H1 (cell line): Measurements from ENCODE around the gene SLC39A2. TPM values are rescaled to one million over a fixed set of nuclear protein-coding genes. Genes with fewer than 3 reads are reported as not detected.

ENCODE experiments used
- CTCF ChIA-PET: fragments of 300-600 bp; sonication (Branson Sonifier 250); formaldehyde crosslinking; loops from one replicate; lab custom pipeline; 2021; ENCODE audit not compliant: partially characterized antibody; lab: Charles Lee
- POLR2A ChIA-PET: fragments of 300-600 bp; sonication (Branson Sonifier 250); formaldehyde crosslinking; loops from one replicate; lab custom pipeline; 2021; ENCODE audit warnings: inconsistent platforms; ENCODE audit not compliant: partially characterized antibody; lab: Charles Lee
- DNase-seq, 2 experiments: peaks; one replicate each; pipeline versions ENCODE4 v3.0.0 to v3.0.0-alpha.2; 2010 to 2022; ENCODE audit warnings: low spot score in 2 of 2, low read depth in 1 of 2, mixed read lengths in 1 of 2
- FAIRE-seq: peaks from 2 replicates; lab custom pipeline; 2011; peaks lifted over from hg19 to GRCh38; lab: Jason Lieb, UNC
- H2AFZ ChIP-seq: 2 replicates; pipeline ENCODE4 v1.8.1; 2012; ENCODE audit warnings: low read length, inconsistent platforms
- H2AK5ac ChIP-seq: 2 replicates; pipeline ENCODE4 v1.6.1; 2013; ENCODE audit warnings: low read depth, low read length
- H2BK120ac ChIP-seq: replicated peaks from 2 replicates; pipeline ENCODE3; 2013; ENCODE audit warnings: low read depth, low read length, inconsistent platforms
- H2BK12ac ChIP-seq: 2 replicates; pipeline ENCODE4 v1.6.1; 2013; ENCODE audit warnings: low read depth, low read length
- H2BK15ac ChIP-seq: 2 replicates; pipeline ENCODE4 v1.6.1; 2013; ENCODE audit warnings: low read length
- H2BK20ac ChIP-seq: 2 replicates; pipeline ENCODE4 v1.6.1; 2013; ENCODE audit warnings: low read length
- H2BK5ac ChIP-seq: 2 replicates; pipeline ENCODE4 v1.6.1; 2013; ENCODE audit warnings: low read depth, low read length
- H3K14ac ChIP-seq: 2 replicates; pipeline ENCODE4 v1.6.1; 2013; ENCODE audit warnings: inconsistent platforms; ENCODE audit not compliant: insufficient read length
- H3K18ac ChIP-seq: 2 replicates; pipeline ENCODE4 v1.6.1; 2013; ENCODE audit warnings: low read length; ENCODE audit errors: extremely low read depth
- H3K23ac ChIP-seq: 2 replicates; pipeline ENCODE4 v1.6.1; 2013; ENCODE audit warnings: inconsistent platforms; ENCODE audit not compliant: insufficient read length
- H3K23me2 ChIP-seq: 2 replicates; pipeline ENCODE4 v1.6.1; 2013; ENCODE audit warnings: low read depth, low read length
- H3K27ac ChIP-seq: 2 replicates; pipeline ENCODE4 v1.6.1; 2011; ENCODE audit warnings: low read depth, low read length, inconsistent platforms
- H3K27me3 ChIP-seq, 4 experiments: replicated peaks in 1 of 4; 1 replicate in 1 of 4; 2 replicates in 3 of 4; pipeline versions ENCODE4 v1.6.1 to v1.8.1; 2011 to 2013; ENCODE audit warnings: low read length in 3 of 4, mild to moderate bottlenecking in 3 of 4, inconsistent platforms in 2 of 4, mixed read lengths in 2 of 4, moderate library complexity in 1 of 4; ENCODE audit not compliant: control insufficient read depth in 3 of 4, insufficient read depth in 3 of 4; ENCODE audit errors: extremely low read depth in 1 of 4
- H3K36me3 ChIP-seq, 4 experiments: 2 replicates each; pipeline versions ENCODE4 v1.6.1 to v1.8.1; 2011 to 2013; ENCODE audit warnings: mild to moderate bottlenecking in 4 of 4, low read length in 3 of 4, moderate library complexity in 2 of 4, control low read depth in 1 of 4, inconsistent platforms in 1 of 4; ENCODE audit not compliant: insufficient read depth in 4 of 4, control insufficient read depth in 2 of 4
- H3K4ac ChIP-seq: replicated peaks from 2 replicates; pipeline ENCODE3; 2013; ENCODE audit warnings: low read length, low read depth, mixed read lengths, inconsistent platforms; ENCODE audit not compliant: insufficient read length
- H3K4me1 ChIP-seq, 4 experiments: replicated peaks in 1 of 4; 1 replicate in 1 of 4; 2 replicates in 3 of 4; pipeline versions ENCODE4 v1.6.1 to v1.8.1; 2011 to 2013; ENCODE audit warnings: low read length in 3 of 4, inconsistent platforms in 2 of 4, mixed read lengths in 1 of 4; ENCODE audit not compliant: insufficient read depth in 4 of 4, control insufficient read depth in 3 of 4
- H3K4me2 ChIP-seq, 2 experiments: 2 replicates each; pipeline versions ENCODE4 v1.6.1 to v1.8.1; 2011 to 2013; ENCODE audit warnings: low read depth in 2 of 2, low read length in 2 of 2, control low read depth in 1 of 2, inconsistent platforms in 1 of 2, mild to moderate bottlenecking in 1 of 2; ENCODE audit not compliant: insufficient read depth in 1 of 2
- H3K4me3 ChIP-seq, 4 experiments: fragments of 200-600, 300-600 bp in 1 of 4; sonication (generic), shearing (Covaris generic), sonication (Bioruptor Twin) in 1 of 4; 2 replicates each; pipeline versions ENCODE4 v1.5.1 to v1.8.1; 2011 to 2016; ENCODE audit warnings: low read length in 4 of 4, low read depth in 3 of 4, control low read depth in 2 of 4, inconsistent platforms in 2 of 4, mild to moderate bottlenecking in 2 of 4, mixed read lengths in 1 of 4, moderate library complexity in 1 of 4; ENCODE audit not compliant: insufficient read depth in 2 of 4; ENCODE audit errors: extremely low read depth in 1 of 4
- H3K56ac ChIP-seq: replicated peaks from 2 replicates; pipeline ENCODE3; 2013; ENCODE audit warnings: low read depth, mild to moderate bottlenecking, mixed read lengths, low read length, inconsistent platforms; ENCODE audit not compliant: insufficient read length
- H3K79me1 ChIP-seq: 2 replicates; pipeline ENCODE4 v1.6.1; 2013; ENCODE audit warnings: low read depth, low read length, control low read depth
- H3K79me2 ChIP-seq, 2 experiments: 2 replicates each; pipeline versions ENCODE4 v1.6.1 to v1.8.1; 2012 to 2013; ENCODE audit warnings: low read length in 2 of 2, mild to moderate bottlenecking in 2 of 2, inconsistent platforms in 1 of 2; ENCODE audit not compliant: insufficient read depth in 2 of 2, control insufficient read depth in 1 of 2
- H3K9ac ChIP-seq, 4 experiments: replicated peaks in 1 of 4; 1 replicate in 1 of 4; 2 replicates in 3 of 4; pipeline versions ENCODE4 v1.6.1 to v1.8.1; 2011 to 2013; ENCODE audit warnings: low read depth in 3 of 4, low read length in 3 of 4, control low read depth in 2 of 4, mild to moderate bottlenecking in 2 of 4, moderate library complexity in 2 of 4, inconsistent platforms in 1 of 4; ENCODE audit errors: extremely low read depth in 1 of 4
- H3K9me3 ChIP-seq, 2 experiments: 2 replicates each; pipeline versions ENCODE4 v1.6.1 to v1.8.1; 2012 to 2013; ENCODE audit warnings: mild to moderate bottlenecking in 2 of 2, moderate library complexity in 2 of 2, control low read depth in 1 of 2, inconsistent platforms in 1 of 2, low read depth in 1 of 2, low read length in 1 of 2, mixed read lengths in 1 of 2; ENCODE audit not compliant: insufficient read depth in 2 of 2
- H4K20me1 ChIP-seq, 2 experiments: replicated peaks in 1 of 2; 2 replicates each; pipeline versions ENCODE3 to v1.8.1; 2011 to 2013; ENCODE audit warnings: inconsistent platforms in 2 of 2, low read length in 2 of 2, mild to moderate bottlenecking in 1 of 2; ENCODE audit not compliant: insufficient read depth in 2 of 2, control insufficient read depth in 1 of 2
- H4K5ac ChIP-seq: 2 replicates; pipeline ENCODE4 v1.6.1; 2013; ENCODE audit warnings: low read length, low read depth, mixed read lengths, inconsistent platforms; ENCODE audit not compliant: insufficient read length
- H4K8ac ChIP-seq: 2 replicates; pipeline ENCODE4 v1.8.0; 2013; ENCODE audit warnings: mild to moderate bottlenecking, moderate library complexity, low read length, inconsistent platforms; ENCODE audit not compliant: insufficient read depth; ENCODE audit errors: extremely low read depth
- H4K91ac ChIP-seq: replicated peaks from 2 replicates; pipeline ENCODE3; 2013; ENCODE audit warnings: low read length, mixed read lengths, inconsistent platforms; ENCODE audit not compliant: insufficient read length
- ATF3 ChIP-seq: IDR thresholded peaks from 2 replicates; pipeline ENCODE4 v1.6.1; 2011; ENCODE audit warnings: low read depth, mild to moderate bottlenecking, low read length; ENCODE audit not compliant: insufficient read depth
- CBX5 ChIP-seq: fragments of 300-800, 300-1000 bp; sonication (generic); IDR thresholded peaks from 2 replicates; pipeline ENCODE4 v1.7.1; 2016; ENCODE audit warnings: antibody characterized with exemption, low read length, low read depth
- CHD1 ChIP-seq: IDR thresholded peaks from 2 replicates; pipeline ENCODE4 v1.6.1; 2012; ENCODE audit warnings: low read depth, low read length, improper control_type of control experiment
- CTBP2 ChIP-seq: IDR thresholded peaks from 2 replicates; pipeline ENCODE4 v1.7.0; 2011; ENCODE audit warnings: borderline replicate concordance, mild to moderate bottlenecking, moderate library complexity, mixed read lengths, low read length; ENCODE audit not compliant: insufficient read depth, insufficient read length
- FOSL1 ChIP-seq: IDR thresholded peaks from 2 replicates; pipeline ENCODE4 v1.6.1; 2011; ENCODE audit warnings: mild to moderate bottlenecking, low read depth, low read length, moderate library complexity; ENCODE audit not compliant: insufficient read depth
- HDAC2 ChIP-seq, 2 experiments: fragments of 300-600 bp in 1 of 2; sonication (generic) in 1 of 2; IDR thresholded peaks; 2 replicates each; pipeline ENCODE4 v1.6.1; 2011 to 2012; ENCODE audit warnings: low read depth in 2 of 2, low read length in 2 of 2, mild to moderate bottlenecking in 2 of 2, moderate library complexity in 2 of 2, borderline replicate concordance in 1 of 2, inconsistent platforms in 1 of 2
- JUN ChIP-seq: IDR thresholded peaks from 2 replicates; pipeline ENCODE4 v1.6.1; 2011; ENCODE audit warnings: low read depth, mild to moderate bottlenecking, improper control_type of control experiment, low read length
- MAX ChIP-seq: IDR thresholded peaks from 2 replicates; pipeline ENCODE4 v1.6.1; 2012; ENCODE audit warnings: inconsistent platforms
- POLR2A ChIP-seq, 2 experiments: IDR thresholded peaks; 1 replicate in 1 of 2; 2 replicates in 1 of 2; pipeline ENCODE4 v1.6.1; 2011; ENCODE audit warnings: low read depth in 2 of 2, low read length in 2 of 2, mild to moderate bottlenecking in 2 of 2; ENCODE audit errors: control extremely low read depth in 1 of 2
- TAF1 ChIP-seq: IDR thresholded peaks from 2 replicates; pipeline ENCODE4 v1.6.1; 2011; ENCODE audit warnings: mild to moderate bottlenecking, low read depth, low read length
- TCF12 ChIP-seq: IDR thresholded peaks from 2 replicates; pipeline ENCODE4 v1.6.1; 2011; ENCODE audit warnings: low read depth, mild to moderate bottlenecking, low read length
- WGBS, 2 experiments: shearing (Covaris generic) in 1 of 2; methylation state at CpG; one replicate each; pipeline versions ENCODE4 v1.1.6 to v1.1.7; 2013 to 2015; ENCODE audit warnings: low lambda C conversion rate in 2 of 2, mixed read lengths in 2 of 2, inconsistent platforms in 1 of 2, low coverage in 1 of 2, missing lambda C conversion rate in 1 of 2; ENCODE audit not compliant: insufficient replicate concordance in 2 of 2, insufficient coverage in 1 of 2, insufficient read length in 1 of 2; ENCODE audit errors: extremely low coverage in 1 of 2, missing lambda C conversion rate in 1 of 2; 5-methylcytosine and 5-hydroxymethylcytosine counted together
- polyA plus RNA-seq, 7 experiments: library from polyadenylated mRNA; depleted of rRNA in 3 of 7; stranded (reverse) in 5 of 7; unstranded in 2 of 7; fragments of >200 nt in 5 of 7; fragments of 200-250 nt in 2 of 7; gene quantifications; 1 replicate in 5 of 7; 2 replicates in 1 of 7; 4 replicates in 1 of 7; pipeline versions ENCODE4 v1.2.1 to v1.2.3, GENCODE V29; 2011 to 2013; ENCODE audit warnings: missing spikeins in 2 of 7, mixed read lengths in 2 of 7
- total RNA-seq: library from RNA; stranded (reverse); fragmentation: NEBNext Ultra II Directional; extraction: Animal tissue kit (Norgen Biotek cat#: 25700); gene quantifications from 2 replicates; pipeline ENCODE4 v1.2.1, GENCODE V29; 2021
- TF ChIP-seq, protein P1 (sequence below): IDR thresholded peaks from 2 replicates; pipeline ENCODE4 v1.6.1; 2012; ENCODE audit warnings: inconsistent platforms

The SLC39A2 gene
- total and polyA plus RNA-seq, 2 of the 8 experiments (the other 6 are each of a cell fraction or from before 2014, with no cell fraction given), result 0.14 to 0.22 TPM

- no peaks in the 10 kb centered on the region for H3K36me3 ChIP-seq
- H3K4me1 ChIP-seq, result no peaks in the 10 kb centered on the region
- H3K4me2 ChIP-seq, result no peak overlapping the region
- H4K8ac ChIP-seq, result no peak overlapping the region
- no peak overlapping the region for H3K23ac ChIP-seq
- H3K9ac ChIP-seq, result no peak overlapping the region
- no peak overlapping the region for H4K5ac ChIP-seq
- 95% methylated on average over 2 of the region's 2 CpGs; no CpG with 5 or more reads in 1 of the 2 experiments for WGBS, 2 experiments
- FAIRE-seq (no peak), DNase-seq (no peak)
- H2BK20ac ChIP-seq, result no peak overlapping the region
- no peak overlapping the region for H2BK120ac ChIP-seq
- no peak overlapping the region for H3K4me3 ChIP-seq
- H3K23me2 ChIP-seq, result no peaks in the 10 kb centered on the region
- no peak overlapping the region for H3K18ac ChIP-seq
- H3K14ac ChIP-seq, result no peak overlapping the region
- H3K9me3 ChIP-seq, result no peaks in the 10 kb centered on the region
- no peaks in the 10 kb centered on the region for H3K79me2 ChIP-seq
- no peak overlapping the region for H2BK12ac ChIP-seq
- no peak overlapping the region for H3K27ac ChIP-seq
- POLR2A ChIA-PET, result interaction anchor here (0.6 to 1.3 kb wide), 2 partner anchors 9 to 470 kb away, joined by 3 read pairs; no protein-coding TSS in a partner anchor
- no peak overlapping the region for H3K56ac ChIP-seq
- no peak for TF ChIP-seq FOSL1
- TF ChIP-seq MAX, result no peak
- no peak for TF ChIP-seq CBX5
- no peak for TF ChIP-seq CTBP2
- TF ChIP-seq CHD1, result no peak
- TF ChIP-seq HDAC2 (IDR thresholded peaks at IDR 0.05; ENCODE audit: borderline replicate concordance in 1 of 2, low read depth in 2 of 2, low read length in 2 of 2), result no peak
- no peak for TF ChIP-seq TCF12
- TF ChIP-seq JUN, result no peak
- TF ChIP-seq, protein P1, sequence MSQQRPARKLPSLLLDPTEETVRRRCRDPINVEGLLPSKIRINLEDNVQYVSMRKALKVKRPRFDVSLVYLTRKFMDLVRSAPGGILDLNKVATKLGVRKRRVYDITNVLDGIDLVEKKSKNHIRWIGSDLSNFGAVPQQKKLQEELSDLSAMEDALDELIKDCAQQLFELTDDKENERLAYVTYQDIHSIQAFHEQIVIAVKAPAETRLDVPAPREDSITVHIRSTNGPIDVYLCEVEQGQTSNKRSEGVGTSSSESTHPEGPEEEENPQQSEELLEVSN, result no peak
- no peak for TF ChIP-seq POLR2A (IDR thresholded peaks at IDR 0.05; ENCODE audit: control extremely low read depth in 1 of 2, low read depth in 2 of 2, low read length in 2 of 2)
- TF ChIP-seq ATF3, result no peak
- no peak for TF ChIP-seq TAF1
- TF ChIP-seq, all 59 proteins: peak for 0
- Histone ChIP-seq H2AK5ac (no peak overlapping the region), H2AFZ (no peak overlapping the region), H3K4ac (no peak overlapping the region), H2BK15ac (no peak overlapping the region), H4K91ac (no peak overlapping the region), H4K20me1 (no peaks in the 10 kb centered on the region), H3K27me3 (no peaks in the 10 kb centered on the region), H2BK5ac (no peak overlapping the region), H3K79me1 (no peaks in the 10 kb centered on the region)
- CTCF ChIA-PET, result interaction anchor here (1.0 to 3.7 kb wide), 9 partner anchors 9 to 88 kb away, joined by 3 to 28 read pairs (median 4); partner anchors contain the start of gene RNASE8
Observed at GRCh38 chr14:21048638-21049037, 49.5 kb downstream of the SLC39A2 start.
